GM12874 (cell line): ENCODE data around the gene ARSK.

Experiments used
- TF ChIP-seq, protein P1 (sequence below): IDR thresholded peaks from 2 replicates; pipeline ENCODE4 v1.5.1; 2011; ENCODE audit warnings: low read depth, mild to moderate bottlenecking, control low read depth, low read length, moderate library complexity; ENCODE audit not compliant: insufficient read depth

ARSK gene, protein sequence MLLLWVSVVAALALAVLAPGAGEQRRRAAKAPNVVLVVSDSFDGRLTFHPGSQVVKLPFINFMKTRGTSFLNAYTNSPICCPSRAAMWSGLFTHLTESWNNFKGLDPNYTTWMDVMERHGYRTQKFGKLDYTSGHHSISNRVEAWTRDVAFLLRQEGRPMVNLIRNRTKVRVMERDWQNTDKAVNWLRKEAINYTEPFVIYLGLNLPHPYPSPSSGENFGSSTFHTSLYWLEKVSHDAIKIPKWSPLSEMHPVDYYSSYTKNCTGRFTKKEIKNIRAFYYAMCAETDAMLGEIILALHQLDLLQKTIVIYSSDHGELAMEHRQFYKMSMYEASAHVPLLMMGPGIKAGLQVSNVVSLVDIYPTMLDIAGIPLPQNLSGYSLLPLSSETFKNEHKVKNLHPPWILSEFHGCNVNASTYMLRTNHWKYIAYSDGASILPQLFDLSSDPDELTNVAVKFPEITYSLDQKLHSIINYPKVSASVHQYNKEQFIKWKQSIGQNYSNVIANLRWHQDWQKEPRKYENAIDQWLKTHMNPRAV

DNA sequence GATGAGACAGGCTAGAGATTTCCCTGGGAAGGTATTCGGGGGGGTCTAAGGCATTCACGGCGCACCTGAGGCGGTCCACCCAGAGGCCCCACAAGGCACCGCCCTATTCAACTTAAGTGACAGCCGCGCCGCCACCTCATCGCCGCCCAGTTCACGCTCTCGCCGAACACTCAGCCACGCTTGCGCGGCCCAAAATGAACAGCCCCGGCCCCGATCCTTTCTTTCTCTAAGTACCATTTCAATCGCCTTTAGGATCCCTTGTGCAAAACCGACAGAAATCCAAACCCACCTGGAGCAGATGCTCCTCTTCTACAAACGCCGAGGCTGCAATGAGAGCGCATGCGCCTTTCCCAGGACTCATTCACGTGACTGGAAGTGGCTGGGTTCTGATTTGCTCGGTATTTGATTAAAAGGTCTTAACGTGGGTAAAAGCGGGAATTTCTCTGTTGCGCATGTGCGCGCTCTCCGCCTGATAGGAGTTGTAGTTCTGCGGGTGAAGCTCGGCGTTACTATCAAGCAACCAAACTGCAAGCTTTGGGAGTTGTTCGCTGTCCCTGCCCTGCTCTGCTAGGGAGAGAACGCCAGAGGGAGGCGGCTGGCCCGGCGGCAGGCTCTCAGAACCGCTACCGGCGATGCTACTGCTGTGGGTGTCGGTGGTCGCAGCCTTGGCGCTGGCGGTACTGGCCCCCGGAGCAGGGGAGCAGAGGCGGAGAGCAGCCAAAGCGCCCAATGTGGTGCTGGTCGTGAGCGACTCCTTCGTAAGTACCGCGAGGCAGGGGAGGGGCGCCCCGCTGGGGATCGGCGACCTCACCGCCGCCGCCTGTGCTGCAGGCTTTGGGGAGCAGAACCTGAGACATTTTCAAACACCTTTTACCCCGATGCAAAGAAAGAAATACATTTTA is at the start of gene ARSK, which contains the start of gene SKIC3:
ARSK (plus strand) TSS at position 455 of the 902 bp plus-strand sequence; CDS start at position 633, 178 bp downstream.
SKIC3 (minus strand) TSS at position 331 of the 902 bp plus-strand sequence. CDS start 7,827 bp downstream, outside the sequence.
- TF ChIP-seq, protein P1, sequence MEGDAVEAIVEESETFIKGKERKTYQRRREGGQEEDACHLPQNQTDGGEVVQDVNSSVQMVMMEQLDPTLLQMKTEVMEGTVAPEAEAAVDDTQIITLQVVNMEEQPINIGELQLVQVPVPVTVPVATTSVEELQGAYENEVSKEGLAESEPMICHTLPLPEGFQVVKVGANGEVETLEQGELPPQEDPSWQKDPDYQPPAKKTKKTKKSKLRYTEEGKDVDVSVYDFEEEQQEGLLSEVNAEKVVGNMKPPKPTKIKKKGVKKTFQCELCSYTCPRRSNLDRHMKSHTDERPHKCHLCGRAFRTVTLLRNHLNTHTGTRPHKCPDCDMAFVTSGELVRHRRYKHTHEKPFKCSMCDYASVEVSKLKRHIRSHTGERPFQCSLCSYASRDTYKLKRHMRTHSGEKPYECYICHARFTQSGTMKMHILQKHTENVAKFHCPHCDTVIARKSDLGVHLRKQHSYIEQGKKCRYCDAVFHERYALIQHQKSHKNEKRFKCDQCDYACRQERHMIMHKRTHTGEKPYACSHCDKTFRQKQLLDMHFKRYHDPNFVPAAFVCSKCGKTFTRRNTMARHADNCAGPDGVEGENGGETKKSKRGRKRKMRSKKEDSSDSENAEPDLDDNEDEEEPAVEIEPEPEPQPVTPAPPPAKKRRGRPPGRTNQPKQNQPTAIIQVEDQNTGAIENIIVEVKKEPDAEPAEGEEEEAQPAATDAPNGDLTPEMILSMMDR: peak; percentile 18; the same call in 1 of the 2 replicates

GRCh38 chr5:95508550-95508949 is 46.4 kb upstream of the ARSK start:
- TF ChIP-seq, protein P1: no peak

DNA sequence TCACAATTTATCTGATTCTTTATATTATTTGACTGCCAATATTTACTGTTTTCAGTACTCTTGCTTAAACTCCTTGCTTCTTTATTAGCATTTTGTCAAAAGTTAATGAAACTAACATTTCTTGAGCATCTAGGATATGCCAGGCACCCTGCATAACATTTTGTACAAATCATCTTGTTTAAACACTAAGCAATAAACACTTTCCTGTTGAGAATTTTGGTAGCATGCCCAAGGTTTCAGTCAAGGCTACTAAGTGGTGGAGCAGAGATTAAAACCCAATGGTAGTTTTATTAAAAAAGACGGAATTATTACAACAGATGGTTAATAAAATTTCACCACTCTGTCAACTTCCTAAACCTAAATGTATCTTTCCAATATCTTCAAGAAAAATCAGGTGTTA is 43.3 kb upstream of the ARSK start:
- TF ChIP-seq, protein P1: no peak

- TF ChIP-seq, protein P1: no peak
Observed at GRCh38 chr5:95518417-95518816, 36.5 kb upstream of the ARSK start.

DNA sequence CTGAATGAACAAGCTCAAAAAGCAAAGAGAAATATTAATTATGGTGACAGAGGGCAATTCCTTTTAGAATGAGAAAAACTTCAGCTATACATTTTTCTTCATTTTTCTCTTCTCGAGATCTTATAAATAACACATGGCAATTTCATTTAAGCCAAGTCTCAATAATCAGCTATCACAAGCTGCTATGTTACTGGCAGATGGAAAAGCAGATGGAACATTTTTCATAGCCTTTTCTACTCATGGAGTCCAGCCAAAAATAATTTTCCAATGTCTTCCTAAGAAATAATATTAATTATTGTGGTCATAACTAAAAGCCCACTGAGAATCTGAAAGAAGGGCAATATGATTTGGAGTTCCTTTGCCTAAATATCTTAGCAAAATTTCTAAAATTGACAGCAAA is 35.8 kb upstream of the ARSK start:
- TF ChIP-seq, protein P1: no peak

DNA sequence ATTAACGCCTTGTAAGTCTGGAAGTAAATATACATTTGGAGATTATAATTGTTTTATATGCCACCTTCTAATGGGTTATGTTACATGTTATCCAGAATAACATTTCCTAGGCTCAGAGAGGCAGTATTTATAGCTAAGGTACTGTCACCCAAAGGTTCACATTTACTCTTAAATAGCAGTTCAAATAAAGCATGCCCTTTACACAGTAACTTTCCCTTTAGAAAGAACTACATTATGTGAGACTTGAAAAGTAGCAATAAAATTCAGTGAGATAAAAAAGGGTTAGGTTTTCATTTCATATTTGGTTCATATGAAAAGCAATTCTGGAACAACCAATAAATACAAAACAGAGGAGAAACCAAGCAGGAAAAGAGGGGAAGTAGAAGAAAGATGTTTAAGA is 35.2 kb upstream of the ARSK start:
- TF ChIP-seq, protein P1: no peak

DNA sequence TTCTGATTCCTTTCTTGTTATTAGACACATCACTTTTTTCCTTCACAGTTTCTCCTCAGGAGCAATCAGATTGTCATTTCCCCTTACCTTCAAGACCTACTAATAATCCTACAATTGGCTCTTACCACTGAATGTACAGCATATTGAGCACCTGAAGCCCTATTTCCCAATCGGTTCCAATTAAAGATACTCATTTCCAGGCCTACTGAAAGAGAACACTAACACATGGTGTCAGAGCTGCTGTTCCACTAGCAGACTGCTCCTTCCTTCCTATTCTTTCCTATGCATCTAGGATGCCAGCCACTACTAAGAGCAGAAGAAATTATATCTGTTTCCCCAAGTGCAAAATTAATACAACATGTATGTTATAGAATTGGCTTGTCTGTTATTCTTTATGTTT is 34.7 kb upstream of the ARSK start:
- TF ChIP-seq, protein P1: no peak
